PFSK-1 (cell line): ENCODE results near the gene KCNQ1.

ENCODE experiments used
- FOXP2 ChIP-seq: optimal IDR thresholded peaks from 2 replicates; pipeline ENCODE3; 2011; ENCODE audit warnings: borderline replicate concordance, control low read depth, inconsistent platforms; ENCODE audit not compliant: insufficient read depth; ENCODE audit errors: extremely low read length, extremely low read depth
- POLR2AphosphoS5 ChIP-seq: IDR thresholded peaks from 2 replicates; pipeline ENCODE4 v1.6.1; 2012; ENCODE audit warnings: low read depth, mild to moderate bottlenecking, control low read depth, low read length, moderate library complexity
- SIN3A ChIP-seq: IDR thresholded peaks from 2 replicates; pipeline ENCODE4 v1.6.1; 2012; ENCODE audit warnings: mild to moderate bottlenecking, low read length, moderate library complexity, borderline replicate concordance; ENCODE audit not compliant: insufficient read depth
- TF ChIP-seq, protein P1 (sequence below), 2 experiments: IDR thresholded peaks; 2 replicates each; pipeline versions ENCODE4 v1.6.1 to v1.8.0; 2011 to 2012; ENCODE audit warnings: low read depth in 2 of 2, low read length in 2 of 2, control low read depth in 1 of 2, inconsistent platforms in 1 of 2, mild to moderate bottlenecking in 1 of 2, moderate library complexity in 1 of 2; ENCODE audit not compliant: insufficient read depth in 1 of 2

DNA sequence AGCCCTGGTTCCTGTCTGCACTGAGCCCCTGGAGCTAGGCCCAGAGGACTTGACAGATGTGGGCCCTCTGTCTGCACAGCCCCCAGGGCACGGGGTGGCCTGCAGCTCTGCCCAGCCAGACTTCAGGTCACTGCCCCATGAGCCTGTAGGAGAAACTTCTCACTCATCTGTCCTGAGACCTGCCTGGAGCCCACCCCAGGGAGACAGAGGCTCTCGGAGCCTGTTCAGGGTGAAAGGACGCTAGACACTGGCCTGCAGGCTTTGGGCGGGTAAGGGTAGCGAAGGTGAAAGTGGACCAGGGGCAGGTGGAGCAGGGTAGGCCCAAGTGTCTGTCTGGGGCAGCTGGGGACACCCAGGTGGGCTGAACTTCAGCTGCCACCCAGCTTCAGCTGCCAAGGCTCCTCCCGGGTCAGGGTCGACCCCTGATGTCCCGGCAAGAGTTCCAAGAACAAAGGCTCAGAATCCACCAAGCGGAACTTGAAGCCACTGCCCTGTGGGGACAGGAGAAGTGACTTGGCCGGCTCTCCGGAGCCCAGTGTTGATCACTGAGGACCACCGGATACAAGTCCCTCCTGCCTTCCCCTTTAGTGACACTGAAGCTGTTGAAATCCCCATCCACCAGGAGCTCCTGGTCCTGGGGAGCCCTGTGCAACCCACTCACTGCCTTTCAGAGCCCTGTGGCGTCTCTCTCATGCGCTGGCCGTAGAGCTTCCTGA lies 90.3 kb downstream of the KCNQ1 start:
- no peak for TF ChIP-seq SIN3A
- no peak for TF ChIP-seq POLR2AphosphoS5
- no peak for TF ChIP-seq FOXP2
- TF ChIP-seq, protein P1, sequence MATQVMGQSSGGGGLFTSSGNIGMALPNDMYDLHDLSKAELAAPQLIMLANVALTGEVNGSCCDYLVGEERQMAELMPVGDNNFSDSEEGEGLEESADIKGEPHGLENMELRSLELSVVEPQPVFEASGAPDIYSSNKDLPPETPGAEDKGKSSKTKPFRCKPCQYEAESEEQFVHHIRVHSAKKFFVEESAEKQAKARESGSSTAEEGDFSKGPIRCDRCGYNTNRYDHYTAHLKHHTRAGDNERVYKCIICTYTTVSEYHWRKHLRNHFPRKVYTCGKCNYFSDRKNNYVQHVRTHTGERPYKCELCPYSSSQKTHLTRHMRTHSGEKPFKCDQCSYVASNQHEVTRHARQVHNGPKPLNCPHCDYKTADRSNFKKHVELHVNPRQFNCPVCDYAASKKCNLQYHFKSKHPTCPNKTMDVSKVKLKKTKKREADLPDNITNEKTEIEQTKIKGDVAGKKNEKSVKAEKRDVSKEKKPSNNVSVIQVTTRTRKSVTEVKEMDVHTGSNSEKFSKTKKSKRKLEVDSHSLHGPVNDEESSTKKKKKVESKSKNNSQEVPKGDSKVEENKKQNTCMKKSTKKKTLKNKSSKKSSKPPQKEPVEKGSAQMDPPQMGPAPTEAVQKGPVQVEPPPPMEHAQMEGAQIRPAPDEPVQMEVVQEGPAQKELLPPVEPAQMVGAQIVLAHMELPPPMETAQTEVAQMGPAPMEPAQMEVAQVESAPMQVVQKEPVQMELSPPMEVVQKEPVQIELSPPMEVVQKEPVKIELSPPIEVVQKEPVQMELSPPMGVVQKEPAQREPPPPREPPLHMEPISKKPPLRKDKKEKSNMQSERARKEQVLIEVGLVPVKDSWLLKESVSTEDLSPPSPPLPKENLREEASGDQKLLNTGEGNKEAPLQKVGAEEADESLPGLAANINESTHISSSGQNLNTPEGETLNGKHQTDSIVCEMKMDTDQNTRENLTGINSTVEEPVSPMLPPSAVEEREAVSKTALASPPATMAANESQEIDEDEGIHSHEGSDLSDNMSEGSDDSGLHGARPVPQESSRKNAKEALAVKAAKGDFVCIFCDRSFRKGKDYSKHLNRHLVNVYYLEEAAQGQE (IDR thresholded peaks at IDR 0.05; ENCODE audit: insufficient read depth in 1 of 2, low read depth in 2 of 2, low read length in 2 of 2): no peak
